H1 (cell line): ENCODE results near the gene PDZRN4. TPM values are rescaled to one million over a fixed set of nuclear protein-coding genes. Genes with fewer than 3 reads are reported as not detected.

Experiments used
- CTCF ChIA-PET: fragments of 300-600 bp; sonication (Branson Sonifier 250); formaldehyde crosslinking; loops from one replicate; lab custom pipeline; 2021; ENCODE audit not compliant: partially characterized antibody; lab: Charles Lee
- POLR2A ChIA-PET: fragments of 300-600 bp; sonication (Branson Sonifier 250); formaldehyde crosslinking; loops from one replicate; lab custom pipeline; 2021; ENCODE audit warnings: inconsistent platforms; ENCODE audit not compliant: partially characterized antibody; lab: Charles Lee
- DNase-seq, 2 experiments: peaks; one replicate each; pipeline versions ENCODE4 v3.0.0 to v3.0.0-alpha.2; 2010 to 2022; ENCODE audit warnings: low spot score in 2 of 2, low read depth in 1 of 2, mixed read lengths in 1 of 2
- FAIRE-seq: peaks from 2 replicates; lab custom pipeline; 2011; peaks lifted over from hg19 to GRCh38; lab: Jason Lieb, UNC
- H2AFZ ChIP-seq: 2 replicates; pipeline ENCODE4 v1.8.1; 2012; ENCODE audit warnings: low read length, inconsistent platforms
- H2AK5ac ChIP-seq: 2 replicates; pipeline ENCODE4 v1.6.1; 2013; ENCODE audit warnings: low read depth, low read length
- H2BK120ac ChIP-seq: replicated peaks from 2 replicates; pipeline ENCODE3; 2013; ENCODE audit warnings: low read depth, low read length, inconsistent platforms
- H2BK12ac ChIP-seq: 2 replicates; pipeline ENCODE4 v1.6.1; 2013; ENCODE audit warnings: low read depth, low read length
- H2BK15ac ChIP-seq: 2 replicates; pipeline ENCODE4 v1.6.1; 2013; ENCODE audit warnings: low read length
- H2BK20ac ChIP-seq: 2 replicates; pipeline ENCODE4 v1.6.1; 2013; ENCODE audit warnings: low read length
- H2BK5ac ChIP-seq: 2 replicates; pipeline ENCODE4 v1.6.1; 2013; ENCODE audit warnings: low read depth, low read length
- H3K14ac ChIP-seq: 2 replicates; pipeline ENCODE4 v1.6.1; 2013; ENCODE audit warnings: inconsistent platforms; ENCODE audit not compliant: insufficient read length
- H3K18ac ChIP-seq: 2 replicates; pipeline ENCODE4 v1.6.1; 2013; ENCODE audit warnings: low read length; ENCODE audit errors: extremely low read depth
- H3K23ac ChIP-seq: 2 replicates; pipeline ENCODE4 v1.6.1; 2013; ENCODE audit warnings: inconsistent platforms; ENCODE audit not compliant: insufficient read length
- H3K23me2 ChIP-seq: 2 replicates; pipeline ENCODE4 v1.6.1; 2013; ENCODE audit warnings: low read depth, low read length
- H3K27ac ChIP-seq: 2 replicates; pipeline ENCODE4 v1.6.1; 2011; ENCODE audit warnings: low read depth, low read length, inconsistent platforms
- H3K27me3 ChIP-seq, 4 experiments: replicated peaks in 1 of 4; 1 replicate in 1 of 4; 2 replicates in 3 of 4; pipeline versions ENCODE4 v1.6.1 to v1.8.1; 2011 to 2013; ENCODE audit warnings: low read length in 3 of 4, mild to moderate bottlenecking in 3 of 4, inconsistent platforms in 2 of 4, mixed read lengths in 2 of 4, moderate library complexity in 1 of 4; ENCODE audit not compliant: control insufficient read depth in 3 of 4, insufficient read depth in 3 of 4; ENCODE audit errors: extremely low read depth in 1 of 4
- H3K36me3 ChIP-seq, 4 experiments: 2 replicates each; pipeline versions ENCODE4 v1.6.1 to v1.8.1; 2011 to 2013; ENCODE audit warnings: mild to moderate bottlenecking in 4 of 4, low read length in 3 of 4, moderate library complexity in 2 of 4, control low read depth in 1 of 4, inconsistent platforms in 1 of 4; ENCODE audit not compliant: insufficient read depth in 4 of 4, control insufficient read depth in 2 of 4
- H3K4ac ChIP-seq: replicated peaks from 2 replicates; pipeline ENCODE3; 2013; ENCODE audit warnings: low read length, low read depth, mixed read lengths, inconsistent platforms; ENCODE audit not compliant: insufficient read length
- H3K4me1 ChIP-seq, 4 experiments: replicated peaks in 1 of 4; 1 replicate in 1 of 4; 2 replicates in 3 of 4; pipeline versions ENCODE4 v1.6.1 to v1.8.1; 2011 to 2013; ENCODE audit warnings: low read length in 3 of 4, inconsistent platforms in 2 of 4, mixed read lengths in 1 of 4; ENCODE audit not compliant: insufficient read depth in 4 of 4, control insufficient read depth in 3 of 4
- H3K4me2 ChIP-seq, 2 experiments: 2 replicates each; pipeline versions ENCODE4 v1.6.1 to v1.8.1; 2011 to 2013; ENCODE audit warnings: low read depth in 2 of 2, low read length in 2 of 2, control low read depth in 1 of 2, inconsistent platforms in 1 of 2, mild to moderate bottlenecking in 1 of 2; ENCODE audit not compliant: insufficient read depth in 1 of 2
- H3K4me3 ChIP-seq, 4 experiments: fragments of 200-600, 300-600 bp in 1 of 4; sonication (generic), shearing (Covaris generic), sonication (Bioruptor Twin) in 1 of 4; 2 replicates each; pipeline versions ENCODE4 v1.5.1 to v1.8.1; 2011 to 2016; ENCODE audit warnings: low read length in 4 of 4, low read depth in 3 of 4, control low read depth in 2 of 4, inconsistent platforms in 2 of 4, mild to moderate bottlenecking in 2 of 4, mixed read lengths in 1 of 4, moderate library complexity in 1 of 4; ENCODE audit not compliant: insufficient read depth in 2 of 4; ENCODE audit errors: extremely low read depth in 1 of 4
- H3K56ac ChIP-seq: replicated peaks from 2 replicates; pipeline ENCODE3; 2013; ENCODE audit warnings: low read depth, mild to moderate bottlenecking, mixed read lengths, low read length, inconsistent platforms; ENCODE audit not compliant: insufficient read length
- H3K79me1 ChIP-seq: 2 replicates; pipeline ENCODE4 v1.6.1; 2013; ENCODE audit warnings: low read depth, low read length, control low read depth
- H3K79me2 ChIP-seq, 2 experiments: 2 replicates each; pipeline versions ENCODE4 v1.6.1 to v1.8.1; 2012 to 2013; ENCODE audit warnings: low read length in 2 of 2, mild to moderate bottlenecking in 2 of 2, inconsistent platforms in 1 of 2; ENCODE audit not compliant: insufficient read depth in 2 of 2, control insufficient read depth in 1 of 2
- H3K9ac ChIP-seq, 4 experiments: replicated peaks in 1 of 4; 1 replicate in 1 of 4; 2 replicates in 3 of 4; pipeline versions ENCODE4 v1.6.1 to v1.8.1; 2011 to 2013; ENCODE audit warnings: low read depth in 3 of 4, low read length in 3 of 4, control low read depth in 2 of 4, mild to moderate bottlenecking in 2 of 4, moderate library complexity in 2 of 4, inconsistent platforms in 1 of 4; ENCODE audit errors: extremely low read depth in 1 of 4
- H3K9me3 ChIP-seq, 2 experiments: 2 replicates each; pipeline versions ENCODE4 v1.6.1 to v1.8.1; 2012 to 2013; ENCODE audit warnings: mild to moderate bottlenecking in 2 of 2, moderate library complexity in 2 of 2, control low read depth in 1 of 2, inconsistent platforms in 1 of 2, low read depth in 1 of 2, low read length in 1 of 2, mixed read lengths in 1 of 2; ENCODE audit not compliant: insufficient read depth in 2 of 2
- H4K20me1 ChIP-seq, 2 experiments: replicated peaks in 1 of 2; 2 replicates each; pipeline versions ENCODE3 to v1.8.1; 2011 to 2013; ENCODE audit warnings: inconsistent platforms in 2 of 2, low read length in 2 of 2, mild to moderate bottlenecking in 1 of 2; ENCODE audit not compliant: insufficient read depth in 2 of 2, control insufficient read depth in 1 of 2
- H4K5ac ChIP-seq: 2 replicates; pipeline ENCODE4 v1.6.1; 2013; ENCODE audit warnings: low read length, low read depth, mixed read lengths, inconsistent platforms; ENCODE audit not compliant: insufficient read length
- H4K8ac ChIP-seq: 2 replicates; pipeline ENCODE4 v1.8.0; 2013; ENCODE audit warnings: mild to moderate bottlenecking, moderate library complexity, low read length, inconsistent platforms; ENCODE audit not compliant: insufficient read depth; ENCODE audit errors: extremely low read depth
- H4K91ac ChIP-seq: replicated peaks from 2 replicates; pipeline ENCODE3; 2013; ENCODE audit warnings: low read length, mixed read lengths, inconsistent platforms; ENCODE audit not compliant: insufficient read length
- CBX8 ChIP-seq: fragments of 300-800, 300-1000 bp; sonication (generic); IDR thresholded peaks from 2 replicates; pipeline ENCODE4 v1.7.1; 2016; ENCODE audit warnings: low read depth, low read length, borderline replicate concordance
- HDAC2 ChIP-seq, 2 experiments: fragments of 300-600 bp in 1 of 2; sonication (generic) in 1 of 2; IDR thresholded peaks; 2 replicates each; pipeline ENCODE4 v1.6.1; 2011 to 2012; ENCODE audit warnings: low read depth in 2 of 2, low read length in 2 of 2, mild to moderate bottlenecking in 2 of 2, moderate library complexity in 2 of 2, borderline replicate concordance in 1 of 2, inconsistent platforms in 1 of 2
- RXRA ChIP-seq: IDR thresholded peaks from 2 replicates; pipeline ENCODE4 v1.6.1; 2011; ENCODE audit warnings: low read depth, mild to moderate bottlenecking, low read length, moderate library complexity; ENCODE audit not compliant: insufficient read depth
- TBP ChIP-seq: IDR thresholded peaks from 2 replicates; pipeline ENCODE4 v1.6.1; 2011; ENCODE audit warnings: low read depth, low read length, improper control_type of control experiment
- WGBS, 2 experiments: shearing (Covaris generic) in 1 of 2; methylation state at CpG; one replicate each; pipeline versions ENCODE4 v1.1.6 to v1.1.7; 2013 to 2015; ENCODE audit warnings: low lambda C conversion rate in 2 of 2, mixed read lengths in 2 of 2, inconsistent platforms in 1 of 2, low coverage in 1 of 2, missing lambda C conversion rate in 1 of 2; ENCODE audit not compliant: insufficient replicate concordance in 2 of 2, insufficient coverage in 1 of 2, insufficient read length in 1 of 2; ENCODE audit errors: extremely low coverage in 1 of 2, missing lambda C conversion rate in 1 of 2; 5-methylcytosine and 5-hydroxymethylcytosine counted together
- polyA plus RNA-seq, 7 experiments: library from polyadenylated mRNA; depleted of rRNA in 3 of 7; stranded (reverse) in 5 of 7; unstranded in 2 of 7; fragments of >200 nt in 5 of 7; fragments of 200-250 nt in 2 of 7; gene quantifications; 1 replicate in 5 of 7; 2 replicates in 1 of 7; 4 replicates in 1 of 7; pipeline versions ENCODE4 v1.2.1 to v1.2.3, GENCODE V29; 2011 to 2013; ENCODE audit warnings: missing spikeins in 2 of 7, mixed read lengths in 2 of 7
- total RNA-seq: library from RNA; stranded (reverse); fragmentation: NEBNext Ultra II Directional; extraction: Animal tissue kit (Norgen Biotek cat#: 25700); gene quantifications from 2 replicates; pipeline ENCODE4 v1.2.1, GENCODE V29; 2021

The PDZRN4 gene
- total and polyA plus RNA-seq, 2 of the 8 experiments (the other 6 are each of a cell fraction or from before 2014, with no cell fraction given) = not detected

DNA sequence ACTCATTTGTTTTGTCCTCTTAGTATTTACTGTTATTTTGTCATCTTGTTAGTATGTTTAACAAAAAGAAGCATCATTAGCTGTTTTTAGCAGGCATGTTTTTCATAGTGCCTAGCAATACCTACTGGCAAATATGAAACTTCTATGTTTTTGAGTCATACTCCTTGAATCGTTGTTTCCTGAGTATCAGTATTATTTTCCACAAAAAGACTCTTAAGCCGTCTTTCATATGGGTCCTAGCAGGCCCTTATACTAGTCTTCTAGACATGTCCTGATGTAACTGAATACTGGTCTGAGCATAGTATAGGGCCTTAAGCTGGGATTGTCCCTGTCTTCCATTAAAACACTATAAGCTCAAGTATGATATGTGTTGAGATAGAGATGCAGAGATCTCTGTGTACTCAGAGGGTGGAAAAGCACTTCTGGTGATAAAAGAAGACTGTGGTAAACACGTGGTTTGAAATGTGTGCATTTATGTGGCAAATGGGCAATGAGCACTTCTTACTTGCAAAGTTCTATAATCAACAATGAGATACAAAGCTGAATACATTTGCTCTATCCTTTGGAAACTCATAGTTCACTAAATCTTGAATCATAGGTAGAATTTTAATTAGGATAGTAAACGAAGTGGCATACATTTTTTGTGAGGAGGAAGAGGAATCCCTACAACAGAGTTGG lies 348.8 kb downstream of the PDZRN4 start:
- H2BK5ac ChIP-seq = no peak overlapping the region
- no peak overlapping the region for H3K14ac ChIP-seq
- no peak overlapping the region for H2BK120ac ChIP-seq
- ChIA-PET POLR2A (no interaction called here), CTCF (no interaction called here)
- H2AK5ac ChIP-seq = no peak overlapping the region
- H3K27ac ChIP-seq = no peak overlapping the region
- H3K9ac ChIP-seq = peak overlapping the region in 1 of 4 experiments; percentile 54; a peak in 1 of 7 replicates
- H4K20me1 ChIP-seq = no peaks in the 10 kb centered on the region
- H3K4ac ChIP-seq = no peak overlapping the region
- no peaks in the 10 kb centered on the region for H3K9me3 ChIP-seq
- H3K4me1 ChIP-seq = no peaks in the 10 kb centered on the region
- H2BK12ac ChIP-seq = no peak overlapping the region
- H3K18ac ChIP-seq = no peak overlapping the region
- no peak overlapping the region for H4K8ac ChIP-seq
- H2BK15ac ChIP-seq = no peak overlapping the region
- no peak overlapping the region for H2BK20ac ChIP-seq
- no peaks in the 10 kb centered on the region for H3K79me1 ChIP-seq
- 86% methylated on average over 4 of the region's 4 CpGs; no CpG with 5 or more reads in 1 of the 2 experiments for WGBS, 2 experiments
- FAIRE-seq = no peak
- no peak overlapping the region for H4K91ac ChIP-seq
- H4K5ac ChIP-seq = no peak overlapping the region
- no peaks in the 10 kb centered on the region for H3K36me3 ChIP-seq
- H3K4me2 ChIP-seq = no peak overlapping the region
- no peak for DNase-seq
- H3K4me3 ChIP-seq = no peak overlapping the region
- no peaks in the 10 kb centered on the region for H3K23me2 ChIP-seq
- no peak overlapping the region for H3K56ac ChIP-seq
- H3K79me2 ChIP-seq = no peaks in the 10 kb centered on the region
- no peak for TF ChIP-seq HDAC2 (IDR thresholded peaks at IDR 0.05; ENCODE audit: borderline replicate concordance in 1 of 2, low read depth in 2 of 2, low read length in 2 of 2)
- TF ChIP-seq TBP = no peak
- TF ChIP-seq CBX8 = no peak
- no peak for TF ChIP-seq RXRA
- H3K23ac ChIP-seq = no peak overlapping the region
- no peak overlapping the region; the same call in 1 of the 2 replicates for H2AFZ ChIP-seq
- peaks cover 0 to 2% (median 0%) of the 10 kb centered on the region in 4 experiments; a peak in 1 of 7 replicates for H3K27me3 ChIP-seq
